Fibroblast of lung (primary cell): ENCODE measurements around the gene EDN2. TPM values are rescaled to one million over a fixed set of nuclear protein-coding genes. Genes with fewer than 3 reads are reported as not detected.

Experiments used
- DNase-seq, 2 donors: peaks; one replicate each; pipeline versions ENCODE4 v3.0.0 to v3.0.0-alpha.2; 2010; ENCODE audit warnings: low read depth in 2 of 2
- H2AFZ ChIP-seq: 2 replicates; pipeline ENCODE4 v1.5.1; 2012; ENCODE audit warnings: low read length, control low read depth, inconsistent platforms
- H3K27ac ChIP-seq: 2 replicates; pipeline ENCODE4 v1.5.1; 2011; ENCODE audit warnings: low read length, control low read depth; ENCODE audit not compliant: insufficient read depth
- H3K27me3 ChIP-seq: 2 replicates; pipeline ENCODE4 v1.5.1; 2011; ENCODE audit warnings: mild to moderate bottlenecking, low read length; ENCODE audit not compliant: control insufficient read depth, insufficient read depth
- H3K36me3 ChIP-seq: 2 replicates; pipeline ENCODE4 v1.5.1; 2011; ENCODE audit warnings: low read length; ENCODE audit not compliant: control insufficient read depth, insufficient read depth
- H3K4me1 ChIP-seq: 2 replicates; pipeline ENCODE4 v1.5.1; 2011; ENCODE audit warnings: low read length; ENCODE audit not compliant: control insufficient read depth, insufficient read depth; ENCODE audit errors: extremely low read depth
- H3K4me2 ChIP-seq: 2 replicates; pipeline ENCODE4 v1.5.1; 2011; ENCODE audit warnings: low read length, control low read depth; ENCODE audit not compliant: insufficient read depth; ENCODE audit errors: extremely low read depth
- H3K4me3 ChIP-seq, 4 experiments: fragments of 200-600 bp in 1 of 4; sonication (generic) in 1 of 4; replicated peaks in 1 of 4; 2 replicates each; pipeline ENCODE4 v1.5.1; 2011 to 2016; ENCODE audit warnings: low read length in 4 of 4, low read depth in 3 of 4, mild to moderate bottlenecking in 3 of 4, control low read depth in 2 of 4, inconsistent platforms in 1 of 4, mixed read lengths in 1 of 4; ENCODE audit not compliant: insufficient read depth in 1 of 4; ENCODE audit errors: control extremely low read depth in 1 of 4
- H3K79me2 ChIP-seq: 2 replicates; pipeline ENCODE4 v1.5.1; 2012; ENCODE audit warnings: mild to moderate bottlenecking, low read length, inconsistent platforms; ENCODE audit not compliant: control insufficient read depth, insufficient read depth
- H3K9ac ChIP-seq: 2 replicates; pipeline ENCODE4 v1.5.1; 2011; ENCODE audit warnings: mild to moderate bottlenecking, low read length, control low read depth; ENCODE audit not compliant: insufficient read depth
- H3K9me3 ChIP-seq: 2 replicates; pipeline ENCODE4 v1.5.1; 2012; ENCODE audit warnings: low read depth, low read length; ENCODE audit not compliant: control insufficient read depth, insufficient read depth
- H4K20me1 ChIP-seq: 2 replicates; pipeline ENCODE4 v1.5.1; 2011; ENCODE audit warnings: low read length; ENCODE audit not compliant: control insufficient read depth, insufficient read depth; ENCODE audit errors: extremely low read depth
- CTCF ChIP-seq, 2 donors: IDR thresholded peaks in 1 of 2; conservative IDR thresholded peaks in 1 of 2; 1 replicate in 1 of 2; 2 replicates in 1 of 2; pipeline ENCODE4 v1.5.1; 2011 to 2012; ENCODE audit warnings: low read length in 2 of 2, control low read depth in 1 of 2, inconsistent platforms in 1 of 2, low read depth in 1 of 2, mild to moderate bottlenecking in 1 of 2
- EZH2 ChIP-seq: IDR thresholded peaks from 2 replicates; pipeline ENCODE4 v1.5.1; 2012; ENCODE audit warnings: low read length, control low read depth, mild to moderate bottlenecking; ENCODE audit errors: missing control alignments
- polyA plus RNA-seq, 2 donors: library from polyadenylated mRNA; depleted of rRNA in 1 of 2; stranded (reverse) in 1 of 2; unstranded in 1 of 2; fragments of >200 nt; gene quantifications; 2 replicates each; pipeline ENCODE4 v1.2.1, GENCODE V29; 2011 to 2012; ENCODE audit warnings: missing spikeins in 1 of 2
- total RNA-seq: library from RNA; depleted of rRNA; stranded (reverse); fragments of >200 nt; gene quantifications from 2 replicates; pipeline ENCODE4 v1.2.1, GENCODE V29; 2014

Gene EDN2
- total and polyA plus RNA-seq, 2 donors (not counting 1 experiment from before 2014, with no cell fraction given): not detected

- Histone ChIP-seq H3K36me3 (no peaks in the 10 kb centered on the region), H3K9me3 (no peaks in the 10 kb centered on the region), H3K27ac (no peak overlapping the region), H3K9ac (no peak overlapping the region), H3K4me1 (no peaks in the 10 kb centered on the region), H3K79me2 (no peaks in the 10 kb centered on the region), H3K4me3 (no peak overlapping the region), H3K4me2 (no peak overlapping the region), H4K20me1 (no peaks in the 10 kb centered on the region), H2AFZ (no peak overlapping the region), H3K27me3 (no peaks in the 10 kb centered on the region)
- TF ChIP-seq EZH2: no peak
- no peak for TF ChIP-seq CTCF (conservative IDR thresholded peaks at IDR 0.05 in 1 of 2, IDR thresholded peaks at IDR 0.05 in 1 of 2; ENCODE audit: low read depth in 1 of 2, low read length in 2 of 2)
- DNase-seq: no peak
Observed at GRCh38 chr1:41481109-41481775, 3.2 kb downstream of the EDN2 start.

- Histone ChIP-seq H2AFZ (no peak overlapping the region), H3K4me2 (no peak overlapping the region), H3K27ac (no peak overlapping the region), H3K9me3 (no peaks in the 10 kb centered on the region), H3K79me2 (no peaks in the 10 kb centered on the region), H3K27me3 (no peaks in the 10 kb centered on the region), H3K4me1 (no peaks in the 10 kb centered on the region), H3K4me3 (no peak overlapping the region), H3K36me3 (no peaks in the 10 kb centered on the region), H4K20me1 (no peaks in the 10 kb centered on the region), H3K9ac (no peak overlapping the region)
- TF ChIP-seq CTCF (conservative IDR thresholded peaks at IDR 0.05 in 1 of 2, IDR thresholded peaks at IDR 0.05 in 1 of 2; ENCODE audit: low read depth in 1 of 2, low read length in 2 of 2) (no peak), EZH2 (no peak)
- no peak for DNase-seq
Observed at GRCh38 chr1:41480204-41481108, 4.0 kb downstream of the EDN2 start.

GRCh38 chr1:41479808-41480160 lies 4.7 kb downstream of the EDN2 start:
- no peak overlapping the region for H2AFZ ChIP-seq
- no peak overlapping the region for H3K27ac ChIP-seq
- H3K79me2 ChIP-seq: no peaks in the 10 kb centered on the region
- no peak overlapping the region for H3K9ac ChIP-seq
- no peak for TF ChIP-seq CTCF (conservative IDR thresholded peaks at IDR 0.05 in 1 of 2, IDR thresholded peaks at IDR 0.05 in 1 of 2; ENCODE audit: low read depth in 1 of 2, low read length in 2 of 2)
- no peak for TF ChIP-seq EZH2
- H3K4me1 ChIP-seq: no peaks in the 10 kb centered on the region
- H3K4me2 ChIP-seq: no peak overlapping the region
- H3K27me3 ChIP-seq: no peaks in the 10 kb centered on the region
- H3K36me3 ChIP-seq: no peaks in the 10 kb centered on the region
- no peak for DNase-seq
- H3K4me3 ChIP-seq: no peak overlapping the region
- no peaks in the 10 kb centered on the region for H4K20me1 ChIP-seq
- no peaks in the 10 kb centered on the region for H3K9me3 ChIP-seq
